Measurements from ENCODE around the gene MYH7B. TPM values are rescaled to one million over a fixed set of nuclear protein-coding genes. Genes with fewer than 3 reads are reported as not detected.

Gene MYH7B
- total RNA-seq, 2 donors from 2014 or later = 0.69 to 1.5 TPM

- intact Hi-C loops (cut with DNase I) = no loop called here
- H3K27me3 ChIP-seq = no peaks in the 10 kb centered on the region
- H3K4me1 ChIP-seq = no peaks in the 10 kb centered on the region
- H3K4me3 ChIP-seq = no peak overlapping the region
- H3K27ac ChIP-seq = no peak overlapping the region
- no peak overlapping the region for H3K9ac ChIP-seq (ENCODE audit: low read depth in 2 of 2, low read length in 2 of 2)
- TF ChIP-seq, protein P1, sequence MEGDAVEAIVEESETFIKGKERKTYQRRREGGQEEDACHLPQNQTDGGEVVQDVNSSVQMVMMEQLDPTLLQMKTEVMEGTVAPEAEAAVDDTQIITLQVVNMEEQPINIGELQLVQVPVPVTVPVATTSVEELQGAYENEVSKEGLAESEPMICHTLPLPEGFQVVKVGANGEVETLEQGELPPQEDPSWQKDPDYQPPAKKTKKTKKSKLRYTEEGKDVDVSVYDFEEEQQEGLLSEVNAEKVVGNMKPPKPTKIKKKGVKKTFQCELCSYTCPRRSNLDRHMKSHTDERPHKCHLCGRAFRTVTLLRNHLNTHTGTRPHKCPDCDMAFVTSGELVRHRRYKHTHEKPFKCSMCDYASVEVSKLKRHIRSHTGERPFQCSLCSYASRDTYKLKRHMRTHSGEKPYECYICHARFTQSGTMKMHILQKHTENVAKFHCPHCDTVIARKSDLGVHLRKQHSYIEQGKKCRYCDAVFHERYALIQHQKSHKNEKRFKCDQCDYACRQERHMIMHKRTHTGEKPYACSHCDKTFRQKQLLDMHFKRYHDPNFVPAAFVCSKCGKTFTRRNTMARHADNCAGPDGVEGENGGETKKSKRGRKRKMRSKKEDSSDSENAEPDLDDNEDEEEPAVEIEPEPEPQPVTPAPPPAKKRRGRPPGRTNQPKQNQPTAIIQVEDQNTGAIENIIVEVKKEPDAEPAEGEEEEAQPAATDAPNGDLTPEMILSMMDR (IDR thresholded peaks at IDR 0.05) = no peak
- no peak for DNase-seq
- no peaks in the 10 kb centered on the region for H3K36me3 ChIP-seq
- H3K9me3 ChIP-seq = no peaks in the 10 kb centered on the region
Measured at GRCh38 chr20:34970193-34970840, 14.6 kb downstream of the MYH7B start.

DNA sequence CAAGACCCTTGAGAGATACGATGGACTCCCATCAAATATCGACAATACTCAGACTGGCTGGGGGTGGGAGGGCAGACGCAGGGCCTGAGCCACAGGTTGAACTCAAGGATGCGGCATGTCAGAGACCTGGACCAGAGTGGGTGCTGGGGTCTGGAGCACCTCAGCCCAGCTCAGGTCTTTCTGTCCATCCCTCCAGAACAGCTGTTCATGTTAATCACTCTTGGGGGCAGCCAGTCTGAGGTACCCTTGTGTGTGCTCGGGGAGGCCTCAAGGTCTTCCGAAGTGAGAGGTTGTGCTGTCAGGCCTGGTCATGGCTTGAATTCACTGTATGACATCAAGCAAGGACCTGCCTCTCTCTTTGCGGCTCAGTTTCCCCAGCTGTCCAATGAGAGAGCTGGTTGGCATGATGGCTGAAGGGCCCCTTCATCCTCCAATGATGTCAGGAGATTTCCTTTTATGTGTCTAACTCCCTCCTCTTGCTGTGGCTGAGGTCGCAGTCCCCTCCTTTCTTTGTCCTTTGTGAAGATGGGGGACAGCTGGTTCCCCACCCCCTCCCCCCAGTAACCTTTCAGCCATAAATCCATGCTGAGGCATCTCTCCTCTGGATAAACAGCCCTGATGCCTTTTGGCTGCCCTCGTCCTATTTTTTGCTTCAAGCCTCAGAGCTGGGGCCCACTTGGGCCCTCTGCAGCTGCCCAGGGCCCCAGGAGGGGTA, 15.3 kb downstream of the MYH7B start:
- DNase-seq = no peak
- Histone ChIP-seq H3K27me3 (no peaks in the 10 kb centered on the region), H3K4me1 (no peaks in the 10 kb centered on the region), H3K4me3 (no peak overlapping the region), H3K9me3 (no peaks in the 10 kb centered on the region), H3K9ac (ENCODE audit: low read depth in 2 of 2, low read length in 2 of 2) (no peak overlapping the region), H3K36me3 (no peaks in the 10 kb centered on the region), H3K27ac (no peak overlapping the region)
- TF ChIP-seq, protein P1 (IDR thresholded peaks at IDR 0.05) = no peak
- intact Hi-C loops (cut with DNase I) = no loop called here

- intact Hi-C loops (cut with DNase I) = no loop called here
- no peak overlapping the region for H3K4me3 ChIP-seq
Measured at GRCh38 chr20:34971561-34972235, 16.0 kb downstream of the MYH7B start.

GRCh38 chr20:34974246-34974645, 18.6 kb downstream of the MYH7B start:
- no peaks in the 10 kb centered on the region for H3K36me3 ChIP-seq
- no peak overlapping the region for H3K9ac ChIP-seq (ENCODE audit: low read depth in 2 of 2, low read length in 2 of 2)
- H3K27ac ChIP-seq = no peak overlapping the region
- no peaks in the 10 kb centered on the region for H3K4me1 ChIP-seq
- H3K9me3 ChIP-seq = no peaks in the 10 kb centered on the region
- H3K4me3 ChIP-seq = no peak overlapping the region
- no peaks in the 10 kb centered on the region for H3K27me3 ChIP-seq
- DNase-seq = no peak
- TF ChIP-seq, protein P1 (IDR thresholded peaks at IDR 0.05) = no peak
- intact Hi-C loops (cut with DNase I) = no loop called here

More at GRCh38 chr20:34971561-34972235, 16.0 kb downstream of the MYH7B start:
- TF ChIP-seq, protein P1 (IDR thresholded peaks at IDR 0.05) = no peak
- no peak for DNase-seq
- no peak overlapping the region for H3K27ac ChIP-seq
- no peaks in the 10 kb centered on the region for H3K9me3 ChIP-seq
- H3K27me3 ChIP-seq = no peaks in the 10 kb centered on the region
- H3K9ac ChIP-seq (ENCODE audit: low read depth in 2 of 2, low read length in 2 of 2) = no peak overlapping the region
- no peaks in the 10 kb centered on the region for H3K36me3 ChIP-seq
- no peaks in the 10 kb centered on the region for H3K4me1 ChIP-seq

DNA sequence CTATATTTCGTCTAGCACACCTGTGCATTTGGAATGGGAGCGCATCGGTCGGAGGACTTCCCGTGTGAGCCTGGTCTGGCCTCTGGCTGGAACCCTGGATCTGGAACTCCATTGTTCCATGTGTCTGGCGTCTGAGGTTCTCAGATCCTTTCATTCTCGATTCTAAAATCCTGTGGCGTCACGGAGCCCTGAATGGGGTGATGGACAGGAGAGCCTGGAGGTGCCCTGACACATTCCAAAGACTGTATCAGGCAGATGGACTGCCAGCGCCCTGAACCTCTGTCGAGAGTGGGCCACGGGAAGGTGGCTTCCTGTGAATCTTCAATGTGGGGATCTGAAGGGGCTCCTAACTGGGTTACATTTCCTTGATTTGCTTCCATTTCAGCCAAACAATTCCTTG, 20.6 kb downstream of the MYH7B start:
- intact Hi-C loops (cut with DNase I) = no loop called here
- Histone ChIP-seq H3K36me3 (no peaks in the 10 kb centered on the region), H3K9ac (ENCODE audit: low read depth in 2 of 2, low read length in 2 of 2) (no peak overlapping the region), H3K4me1 (no peaks in the 10 kb centered on the region), H3K27ac (no peak overlapping the region), H3K4me3 (no peak overlapping the region), H3K9me3 (no peaks in the 10 kb centered on the region), H3K27me3 (no peaks in the 10 kb centered on the region)
- TF ChIP-seq, protein P1 (IDR thresholded peaks at IDR 0.05) = no peak
- DNase-seq = no peak
